GM19240 (cell line): Measurements from ENCODE around the gene ZNF655.

Experiments used
- DNase-seq: peaks from one replicate; pipeline ENCODE4 v3.0.0; 2011; ENCODE audit warnings: low spot score; ENCODE audit not compliant: insufficient read length

The ZNF655 gene

DNA sequence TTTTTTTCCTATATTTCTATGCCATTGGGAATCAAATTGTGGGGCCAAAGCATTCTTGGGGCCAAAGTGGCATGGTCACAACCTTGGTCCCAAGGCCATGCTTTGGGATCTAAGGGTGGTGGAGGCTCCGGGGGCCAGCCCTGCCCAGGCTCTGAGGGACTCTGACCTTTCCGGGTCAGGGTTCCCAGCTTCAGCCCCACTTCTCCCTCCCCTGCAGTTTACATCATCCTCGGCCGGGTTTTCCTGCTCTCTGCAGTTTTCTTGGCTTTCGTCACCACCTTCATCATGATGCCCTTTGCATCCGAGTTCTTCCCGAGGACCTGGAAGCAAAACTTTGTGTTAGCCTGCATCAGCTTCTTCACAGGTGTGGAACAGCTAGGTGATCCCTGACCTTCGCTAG lies 48.1 kb downstream of the ZNF655 start:
- DNase-seq, result no peak

DNA sequence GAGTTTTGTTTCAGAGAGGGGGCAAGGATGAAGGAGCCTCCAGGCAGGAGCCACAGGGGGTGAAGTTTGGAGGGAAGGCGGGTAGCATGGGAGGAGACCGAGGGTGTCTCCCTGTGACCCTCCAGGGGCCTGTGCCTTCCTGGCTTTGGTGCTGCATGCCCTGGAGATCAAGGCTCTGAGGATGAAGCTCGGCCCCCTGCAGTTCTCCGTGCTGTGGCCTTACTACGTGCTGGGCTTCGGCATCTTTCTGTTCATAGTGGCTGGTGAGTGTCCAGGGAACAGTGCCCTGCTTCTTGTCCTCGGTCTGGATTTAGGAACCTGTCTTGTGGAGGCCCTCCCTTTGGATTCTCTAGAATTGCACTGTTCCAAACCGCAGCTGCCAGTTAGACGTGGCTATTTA lies 49.1 kb downstream of the ZNF655 start:
- DNase-seq, result no peak

DNA sequence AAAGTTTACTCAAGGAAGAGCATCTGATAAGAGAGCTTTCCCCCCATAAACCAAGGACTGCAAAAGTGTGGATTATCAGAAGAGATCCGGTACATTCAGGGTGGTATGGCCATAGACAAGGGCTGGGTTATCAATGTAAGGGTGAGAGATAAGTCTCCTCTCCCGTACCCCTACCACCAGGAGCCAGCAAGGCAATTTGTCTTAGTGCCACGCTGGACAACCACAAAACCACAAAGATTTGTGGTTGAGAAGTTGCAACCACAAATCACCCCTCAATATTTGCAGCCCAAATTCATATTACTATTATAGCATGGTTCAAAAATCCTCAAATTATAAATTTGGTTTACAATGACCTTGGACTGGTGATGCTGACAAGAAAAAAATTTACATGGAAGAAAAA lies 56.1 kb downstream of the ZNF655 start:
- DNase-seq, result no peak

DNA sequence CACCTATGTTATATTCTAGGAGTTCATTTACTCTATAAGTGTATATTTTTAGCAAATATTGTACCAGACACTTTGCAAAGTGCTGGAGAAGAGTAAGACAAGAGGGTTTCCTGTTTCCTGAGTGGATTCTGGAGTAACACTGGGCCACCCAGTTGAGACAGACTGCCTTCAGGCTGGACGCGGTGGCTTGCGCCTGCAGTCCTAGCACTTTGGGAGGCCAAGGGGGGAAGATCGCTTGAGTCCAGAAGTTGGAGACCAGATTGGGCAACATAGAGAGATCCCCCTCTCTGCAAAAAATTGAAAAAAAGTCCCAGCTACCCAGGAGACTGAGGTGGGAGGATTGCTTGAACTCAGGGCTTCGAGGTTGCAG lies 57.5 kb downstream of the ZNF655 start:
- DNase-seq, result no peak

DNA sequence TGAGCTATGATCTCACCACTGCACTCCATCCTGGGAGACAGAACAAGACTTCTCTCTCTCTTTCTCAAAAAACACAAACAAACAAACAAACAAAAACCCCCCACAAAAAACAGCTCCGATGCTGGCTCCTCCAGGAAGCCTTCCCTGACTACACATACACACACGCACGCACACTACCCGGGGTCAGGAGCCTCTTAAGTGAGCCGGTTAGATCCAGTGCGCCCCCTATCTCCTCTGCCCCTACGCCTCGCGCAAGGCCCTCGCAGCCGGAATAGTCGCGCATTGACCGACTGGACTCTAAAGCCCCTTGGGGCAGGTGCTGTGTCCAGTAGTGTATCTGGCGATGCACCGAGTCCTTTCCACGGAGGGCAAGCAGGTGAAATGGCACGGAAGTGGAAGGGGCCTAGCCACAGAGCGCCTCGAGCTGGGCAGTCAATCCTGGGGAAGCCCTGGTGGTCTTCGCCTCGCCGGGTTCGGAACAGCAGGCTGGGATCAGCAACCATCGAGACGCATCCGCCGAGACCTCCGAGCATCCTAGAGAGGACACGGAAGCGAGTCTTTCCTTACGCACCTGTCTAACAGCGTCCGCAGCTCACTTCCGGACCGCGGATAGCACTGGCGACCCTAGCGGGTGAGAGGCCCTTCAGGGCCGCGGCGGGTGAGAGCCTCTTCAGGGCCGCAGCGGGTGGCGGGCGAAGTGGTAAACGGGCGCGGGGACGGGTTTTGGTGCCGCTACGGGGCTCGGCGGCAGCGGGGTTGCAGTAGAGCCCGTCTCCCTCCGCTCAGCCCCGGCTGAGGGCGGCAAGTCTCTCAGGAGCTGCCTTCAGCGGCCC lies 58.1 kb downstream of the ZNF655 start, which contains the start of gene ZSCAN25:
Gene ZSCAN25, plus strand, starts transcription at position 588 of the 833 bp plus-strand sequence. CDS start 2,661 bp downstream, outside the sequence.
- DNase-seq, result peak; percentile 91

DNA sequence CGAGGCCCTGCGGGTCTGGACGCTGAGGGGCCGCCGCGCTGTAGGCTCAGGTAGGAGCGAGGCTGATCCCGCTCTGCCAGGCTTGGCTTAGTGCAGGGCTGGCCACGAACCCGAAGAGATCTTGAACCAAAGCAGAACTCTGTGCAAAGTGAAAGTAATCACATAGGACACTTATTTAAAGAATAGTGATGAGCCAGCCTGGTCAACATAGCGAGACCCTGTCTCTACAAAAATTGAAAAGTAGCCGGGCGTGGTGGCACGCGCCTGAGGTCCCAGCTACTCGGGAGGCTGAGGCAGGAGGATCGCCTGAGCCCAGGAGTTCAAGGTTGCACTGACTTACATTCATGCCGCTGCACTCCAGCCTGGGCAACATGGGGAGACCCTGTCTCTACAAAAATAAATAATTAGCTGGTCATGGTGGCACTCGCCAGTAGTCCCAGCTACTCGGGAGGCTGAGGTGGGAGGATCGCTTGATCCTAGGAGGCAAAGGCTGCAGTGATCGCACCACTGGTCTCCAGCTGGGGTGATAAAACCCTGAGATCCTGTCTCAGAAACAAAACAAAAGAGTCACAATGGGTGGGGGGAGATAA lies 58.8 kb downstream of the ZNF655 start:
- DNase-seq, result no peak

DNA sequence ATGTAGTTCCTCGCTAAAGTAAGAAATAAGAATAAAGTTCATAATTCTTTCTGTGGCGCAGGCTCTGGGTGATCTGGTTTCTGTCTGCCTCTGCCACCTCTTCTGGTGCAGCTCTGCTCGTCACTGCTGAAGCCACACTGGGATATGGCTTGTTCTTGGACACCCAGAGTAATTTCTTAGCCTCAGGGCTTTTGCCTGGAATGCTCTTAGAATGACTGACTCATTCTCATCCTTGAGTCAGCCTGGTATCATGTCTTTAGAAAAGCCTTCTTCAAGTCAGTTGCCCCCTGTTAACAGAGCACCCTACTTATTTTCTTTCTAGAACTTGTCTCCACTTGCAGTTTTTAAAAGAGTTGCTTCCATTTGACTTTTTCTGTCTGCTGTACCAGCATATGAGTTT lies 60.3 kb downstream of the ZNF655 start:
- no peak for DNase-seq

DNA sequence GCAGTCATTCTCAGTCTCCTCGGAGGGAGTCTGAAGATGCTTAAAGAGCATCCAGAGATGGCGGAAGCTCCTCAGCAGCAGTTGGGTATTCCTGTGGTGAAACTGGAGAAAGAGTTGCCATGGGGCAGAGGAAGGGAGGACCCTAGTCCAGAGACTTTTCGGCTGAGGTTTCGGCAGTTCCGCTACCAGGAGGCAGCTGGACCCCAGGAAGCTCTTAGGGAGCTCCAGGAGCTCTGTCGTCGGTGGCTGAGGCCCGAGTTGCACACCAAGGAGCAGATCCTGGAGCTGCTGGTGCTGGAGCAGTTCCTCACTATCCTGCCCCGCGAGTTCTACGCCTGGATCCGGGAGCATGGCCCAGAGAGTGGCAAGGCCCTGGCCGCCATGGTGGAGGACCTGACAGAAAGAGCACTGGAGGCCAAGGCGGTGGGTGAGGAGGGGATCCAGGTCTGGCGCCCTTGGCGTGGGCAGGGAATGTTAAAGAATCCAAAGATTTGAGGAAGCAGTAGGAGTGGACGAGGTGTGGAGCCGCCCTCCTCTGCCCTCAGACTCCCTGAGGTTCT lies 61.2 kb downstream of the ZNF655 start:
- no peak for DNase-seq

DNA sequence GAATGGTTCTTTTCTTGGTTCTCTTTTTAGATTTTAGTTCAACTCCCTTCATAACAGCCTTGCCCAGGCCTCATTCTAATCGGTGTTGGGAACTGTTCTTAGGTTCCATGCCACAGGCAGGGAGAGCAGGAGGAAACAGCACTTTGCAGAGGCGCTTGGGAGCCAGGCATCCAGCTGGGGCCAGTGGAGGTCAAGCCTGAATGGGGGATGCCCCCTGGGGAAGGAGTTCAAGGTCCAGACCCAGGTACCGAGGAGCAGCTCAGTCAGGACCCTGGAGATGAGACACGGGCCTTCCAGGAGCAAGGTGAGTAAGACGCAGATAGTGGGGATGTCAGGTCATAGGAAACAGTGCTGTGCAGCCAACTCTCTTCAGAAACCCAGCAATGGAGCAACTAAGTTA lies 62.8 kb downstream of the ZNF655 start:
- DNase-seq, result no peak

DNA sequence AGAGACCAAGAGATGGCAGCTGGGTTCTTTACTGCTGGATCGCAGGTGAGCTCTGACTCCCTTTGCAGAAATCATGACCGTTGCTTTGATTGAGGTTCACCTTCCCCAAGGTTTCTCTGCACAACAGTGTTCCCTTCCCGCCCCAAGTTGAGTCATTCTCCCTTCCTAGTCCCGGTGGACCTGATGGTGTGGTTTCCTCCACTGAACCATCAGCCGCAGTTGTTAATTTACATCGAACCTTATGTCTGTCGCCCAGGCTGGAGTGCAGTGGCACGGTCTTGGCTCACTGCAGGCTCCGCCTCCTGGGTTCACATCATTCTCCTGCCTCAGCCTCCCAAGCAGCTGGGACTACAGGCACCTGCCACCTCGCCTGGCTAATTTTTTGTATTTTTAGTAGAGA lies 64.2 kb downstream of the ZNF655 start:
- DNase-seq, result no peak

DNA sequence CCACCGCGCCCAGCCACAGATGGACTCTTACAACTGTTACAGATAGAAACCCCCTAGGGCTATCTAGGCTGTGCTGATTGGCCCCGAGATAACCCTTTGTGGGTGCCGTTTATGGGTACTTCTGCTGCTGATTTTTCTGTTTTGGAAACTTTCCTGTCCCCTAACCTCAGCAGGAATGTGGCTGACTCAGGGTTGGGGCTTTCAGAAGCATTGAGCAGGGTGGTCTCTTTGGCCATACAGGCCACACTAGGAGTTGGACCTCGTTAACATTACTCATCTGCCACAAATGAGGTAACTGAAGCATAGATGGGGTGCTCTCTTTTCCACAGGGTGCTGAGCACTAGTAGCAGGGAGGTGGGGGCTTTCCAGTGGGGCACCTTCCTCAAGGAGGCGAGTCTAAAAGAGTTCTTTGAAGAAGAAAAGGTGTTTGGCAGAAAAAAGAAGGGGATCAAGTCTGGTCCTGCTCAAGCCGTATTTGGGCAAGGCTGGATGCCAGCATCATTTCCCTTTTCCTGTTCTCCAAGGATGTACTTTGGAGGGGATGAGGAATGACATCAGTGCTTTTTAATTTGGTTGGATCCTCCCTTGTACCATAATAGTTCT lies 64.8 kb downstream of the ZNF655 start:
- no peak for DNase-seq

DNA sequence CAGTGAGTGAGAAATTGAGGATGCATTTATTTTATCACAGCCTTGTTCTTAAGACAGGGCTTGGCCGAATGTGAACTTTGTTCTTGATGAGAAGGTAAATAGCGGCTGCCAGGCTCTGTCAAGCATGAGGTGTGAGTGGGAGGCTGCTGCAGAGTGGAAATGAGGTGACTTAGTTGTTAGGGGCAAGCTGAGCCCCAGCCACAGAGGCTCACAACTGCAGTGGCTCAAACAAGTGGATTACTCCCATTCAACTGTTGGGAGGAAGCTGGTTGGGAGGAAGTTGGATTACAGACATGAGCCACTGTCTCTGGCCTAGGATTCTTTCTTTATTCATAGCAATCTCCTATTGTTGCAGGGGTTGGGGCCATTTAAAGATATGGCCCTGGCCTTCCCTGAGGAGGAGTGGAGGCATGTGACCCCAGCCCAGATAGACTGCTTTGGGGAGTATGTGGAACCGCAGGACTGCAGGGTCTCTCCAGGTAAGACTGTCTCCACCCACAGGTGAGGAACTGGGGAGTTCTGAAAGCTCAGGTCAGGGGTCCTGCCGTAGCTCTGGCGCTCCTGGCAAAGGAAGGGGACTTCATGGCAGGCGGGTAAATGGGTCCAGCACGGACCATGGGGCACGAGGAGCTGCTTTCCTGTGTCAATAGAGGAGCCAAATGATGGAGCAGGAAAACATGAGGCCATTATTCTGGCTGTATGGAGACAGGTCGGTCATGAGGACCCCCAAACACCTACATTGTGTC lies 65.4 kb downstream of the ZNF655 start:
- no peak for DNase-seq

DNA sequence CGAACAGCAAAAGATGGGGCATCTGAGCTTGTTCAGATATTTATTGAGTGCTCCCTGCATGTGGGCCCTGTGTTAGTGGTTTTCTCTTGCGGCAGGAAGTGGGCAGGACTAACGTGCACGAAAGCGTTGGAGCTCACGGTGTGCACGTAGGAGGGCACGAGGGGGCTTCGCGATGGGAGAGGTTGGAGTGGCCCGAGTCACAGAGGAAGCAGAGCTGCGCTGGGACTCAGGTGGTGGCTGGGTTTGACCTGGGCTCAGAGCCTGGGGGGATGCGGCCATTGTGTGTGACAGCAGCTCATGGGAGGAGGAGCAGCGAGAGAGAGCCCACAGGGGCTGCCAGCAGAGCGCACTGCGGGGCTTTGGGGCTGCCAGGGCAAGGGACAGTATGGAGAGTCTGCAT lies 66.0 kb downstream of the ZNF655 start:
- no peak for DNase-seq

DNA sequence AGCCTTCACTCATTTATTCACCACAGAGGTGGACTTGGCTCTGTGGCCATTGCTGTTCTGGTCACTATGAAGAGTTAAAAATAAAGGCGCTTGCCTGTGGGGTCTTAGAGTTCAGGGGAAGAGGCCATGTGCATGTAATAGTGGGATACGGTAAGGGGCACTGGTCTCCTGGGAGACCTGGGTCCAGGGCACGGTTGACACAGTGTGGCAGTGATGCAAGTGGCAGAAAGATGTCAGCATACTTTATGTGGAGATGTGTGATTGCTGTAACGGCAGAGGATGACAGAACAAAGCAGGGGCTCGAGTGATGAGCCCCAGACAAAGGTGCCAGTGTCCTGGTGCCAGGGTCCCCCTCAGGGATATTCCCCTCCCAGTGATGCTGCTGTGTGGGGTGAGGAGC lies 66.9 kb downstream of the ZNF655 start:
- DNase-seq, result no peak

DNA sequence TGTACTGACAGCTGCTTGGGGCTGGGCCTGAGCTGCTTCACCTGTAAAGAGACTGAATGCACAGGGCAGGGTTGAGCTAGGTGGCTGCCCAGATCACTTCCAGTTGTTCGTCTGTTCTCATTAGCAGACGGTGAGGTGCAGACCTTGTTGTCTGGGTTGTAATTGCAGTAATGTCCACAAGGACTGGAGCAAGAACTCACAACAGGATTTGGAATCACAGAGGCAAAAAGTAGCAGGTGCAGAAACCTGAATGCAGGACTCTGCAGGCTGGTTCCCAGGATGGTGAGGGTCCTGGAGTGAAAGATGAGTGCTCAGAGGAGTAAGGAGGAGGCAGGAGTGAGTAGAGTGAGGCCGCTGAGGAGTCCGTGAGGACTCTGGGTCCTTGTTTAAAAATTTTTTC lies 67.5 kb downstream of the ZNF655 start:
- DNase-seq, result no peak
